GM12878 (cell line): Measurements from ENCODE around the gene CAMTA1. TPM values are rescaled to one million over a fixed set of nuclear protein-coding genes. Genes with fewer than 3 reads are reported as not detected.

Experiments used
- ATAC-seq: fragments of 200-7000 bp; cut with Tn5 transposase; 3 replicates; pipeline ENCODE4 v1.9.1; 2020; ENCODE audit warnings: mild to moderate bottlenecking, moderate library complexity
- BruUV-seq: library from RNA; stranded (reverse); fragments of 400-500 nt; replicated peaks from 2 replicates; lab custom pipeline; 2021; lab: Mats Ljungman, UMichigan
- CTCF ChIA-PET: fragments of 300-600 bp; sonication (Branson Sonifier 250); formaldehyde crosslinking; extraction: SDS; loops from one replicate; lab custom pipeline; 2021; ENCODE audit warnings: inconsistent platforms; lab: Yijun Ruan, JAX
- POLR2A ChIA-PET: fragments of 350-600 bp; formaldehyde crosslinking; extraction: SDS; loops from one replicate; lab custom pipeline; 2021; ENCODE audit warnings: inconsistent platforms; lab: Charles Lee
- RAD21 ChIA-PET: fragments of 300-600 bp; sonication (Branson Sonifier 250); formaldehyde crosslinking; loops from one replicate; lab custom pipeline; 2023; ENCODE audit warnings: antibody characterized with exemption; ENCODE audit not compliant: unreplicated experiment; lab: Charles Lee
- SMC1A ChIA-PET: fragments of 300-600 bp; sonication (Branson Sonifier 250); formaldehyde crosslinking; loops from one replicate; lab custom pipeline; 2023; ENCODE audit not compliant: unreplicated experiment, uncharacterized antibody; lab: Charles Lee
- DNase-seq: peaks from one replicate; pipeline ENCODE4 v3.0.0-alpha.2; 2011; ENCODE audit warnings: low read depth, low spot score
- FAIRE-seq: peaks from 3 replicates; lab custom pipeline; 2011; peaks lifted over from hg19 to GRCh38; lab: Jason Lieb, UNC
- H2AFZ ChIP-seq: 2 replicates; pipeline ENCODE4 v1.6.0; 2011; ENCODE audit warnings: low read depth, low read length, control low read depth; ENCODE audit not compliant: control insufficient read depth
- H3K27ac ChIP-seq: 2 replicates; pipeline ENCODE4 v1.5.1; 2011; ENCODE audit warnings: control low read depth; ENCODE audit not compliant: control insufficient read depth, insufficient read depth
- H3K27me3 ChIP-seq, 2 experiments: replicated peaks in 1 of 2; 2 replicates each; pipeline versions ENCODE4 v1.6.0 to v1.6.1; 2011; ENCODE audit warnings: low read length in 1 of 2; ENCODE audit not compliant: control insufficient read depth in 2 of 2, insufficient read depth in 2 of 2
- H3K36me3 ChIP-seq, 2 experiments: 2 replicates each; pipeline ENCODE4 v1.5.1; 2011; ENCODE audit warnings: low read length in 1 of 2; ENCODE audit not compliant: control insufficient read depth in 2 of 2, insufficient read depth in 2 of 2
- H3K4me1 ChIP-seq: 2 replicates; pipeline ENCODE4 v1.6.1; 2011; ENCODE audit warnings: mild to moderate bottlenecking, low read length, moderate library complexity, mixed read lengths; ENCODE audit not compliant: control insufficient read depth, insufficient read depth
- H3K4me2 ChIP-seq: 2 replicates; pipeline ENCODE4 v1.6.0; 2011; ENCODE audit warnings: control low read depth; ENCODE audit not compliant: control insufficient read depth, insufficient read depth
- H3K4me3 ChIP-seq: fragments of 200-600 bp; sonication (generic); 2 replicates; pipeline ENCODE4 v1.5.1; 2016
- H3K79me2 ChIP-seq: 2 replicates; pipeline ENCODE4 v1.6.0; 2011; ENCODE audit warnings: low read length; ENCODE audit not compliant: control insufficient read depth, insufficient read depth
- H3K9ac ChIP-seq: 2 replicates; pipeline ENCODE4 v1.8.0; 2011; ENCODE audit warnings: low read length, control low read depth, mixed read lengths; ENCODE audit not compliant: control insufficient read depth, insufficient read depth
- H3K9me3 ChIP-seq: replicated peaks from 3 replicates; pipeline ENCODE4 v1.5.1; 2011; ENCODE audit warnings: mild to moderate bottlenecking, low read length; ENCODE audit not compliant: control insufficient read depth, insufficient read depth
- H4K20me1 ChIP-seq: 2 replicates; pipeline ENCODE4 v1.6.0; 2011; ENCODE audit not compliant: control insufficient read depth, insufficient read depth
- BACH1 ChIP-seq: fragments of 450-650 bp; IDR thresholded peaks from 2 replicates; pipeline ENCODE4 v1.6.1; 2017; ENCODE audit warnings: mild to moderate bottlenecking, borderline replicate concordance
- EED ChIP-seq: sonication (generic); IDR thresholded peaks from 2 replicates; pipeline ENCODE4 v1.6.1; 2016; ENCODE audit warnings: antibody characterized with exemption, low read depth
- MTA2 ChIP-seq: fragments of 450-650 bp; IDR thresholded peaks from 2 replicates; pipeline ENCODE4 v1.6.1; 2016; ENCODE audit warnings: low read depth, mild to moderate bottlenecking, moderate library complexity
- NFIC ChIP-seq: IDR thresholded peaks from 2 replicates; pipeline ENCODE4 v1.6.1; 2012; ENCODE audit warnings: low read depth, mild to moderate bottlenecking, inconsistent platforms, low read length, moderate library complexity
- NFYB ChIP-seq: IDR thresholded peaks from 2 replicates; pipeline ENCODE4 v1.6.1; 2011; ENCODE audit warnings: low read depth, mild to moderate bottlenecking, low read length, improper control_type of control experiment, moderate library complexity; ENCODE audit not compliant: insufficient read depth
- STAT1 ChIP-seq: fragments of 450-650 bp; conservative IDR thresholded peaks from 2 replicates; pipeline ENCODE4 v1.6.1; 2014; ENCODE audit warnings: antibody characterized with exemption, mild to moderate bottlenecking
- TARDBP ChIP-seq: IDR thresholded peaks from 2 replicates; pipeline ENCODE4 v1.6.1; 2016; ENCODE audit warnings: borderline replicate concordance
- YY1 ChIP-seq: IDR thresholded peaks from 2 replicates; pipeline ENCODE4 v1.6.1; 2011; ENCODE audit warnings: low read depth, mild to moderate bottlenecking, low read length
- ZNF207 ChIP-seq: fragments of 450-650 bp; IDR thresholded peaks from 2 replicates; pipeline ENCODE4 v1.6.1; 2014; ENCODE audit warnings: antibody characterized with exemption, mild to moderate bottlenecking, borderline replicate concordance
- ZSCAN29 ChIP-seq: fragments of 450-650 bp; IDR thresholded peaks from 2 replicates; pipeline ENCODE4 v1.6.1; 2017; ENCODE audit warnings: mild to moderate bottlenecking, moderate library complexity
- WGBS: methylation state at CpG from one replicate; pipeline ENCODE4 v1.1.6; 2016; ENCODE audit warnings: low lambda C conversion rate; ENCODE audit not compliant: insufficient replicate concordance, insufficient coverage; ENCODE audit errors: missing lambda C conversion rate; 5-methylcytosine and 5-hydroxymethylcytosine counted together
- in situ Hi-C: fragments of 300-500 bp; cut with MboI; formaldehyde crosslinking; loops from 9 replicates; pipeline ENCODE4 v1.14.3; 2018; ENCODE audit warnings: mixed read lengths
- intact Hi-C: fragments of 100-400 bp; cut with micrococcal nuclease; formaldehyde crosslinking; loops from one replicate; pipeline ENCODE4 v1.14.2; 2022; ENCODE audit not compliant: unreplicated experiment
- polyA plus RNA-seq, 11 experiments: library from polyadenylated mRNA; depleted of rRNA in 4 of 11; unstranded in 6 of 11; stranded (reverse) in 5 of 11; fragments of >200 nt; fragmentation: Nextera tagmentation in 4 of 11; fragmentation: Illumina TruSeq in 1 of 11; extraction: Ambion mirVana in 4 of 11; extraction: Trizol in 1 of 11; gene quantifications; 1 replicate in 1 of 11; 2 replicates in 10 of 11; pipeline versions ENCODE4 v1.2.1 to v1.2.3, GENCODE V29; 2011 to 2016; ENCODE audit warnings: inconsistent platforms in 2 of 11, missing spikeins in 2 of 11, low read depth in 1 of 11
- total RNA-seq, 4 experiments: library from RNA; depleted of rRNA in 3 of 4; stranded (reverse); fragments of >200 nt in 3 of 4; fragmentation: Illumina TruSeq in 1 of 4; extraction: Trizol in 1 of 4; gene quantifications; 2 replicates each; pipeline versions ENCODE4 v1.2.1 to v1.2.3, GENCODE V29; 2013 to 2021
- TF ChIP-seq, protein P1 (sequence below): fragments of 150-350 bp; IDR thresholded peaks from 2 replicates; pipeline ENCODE4 v1.6.1; 2016; ENCODE audit warnings: low read depth, low read length
- TF ChIP-seq, protein P2 (sequence below): fragments of 450-650 bp; IDR thresholded peaks from 2 replicates; pipeline ENCODE4 v1.6.1; 2016; ENCODE audit warnings: mild to moderate bottlenecking, moderate library complexity, borderline replicate concordance
- TF ChIP-seq, protein P3 (sequence below): IDR thresholded peaks from 2 replicates; pipeline ENCODE4 v1.6.1; 2012; ENCODE audit warnings: low read depth, low read length, improper control_type of control experiment

CAMTA1 gene
- total and polyA plus RNA-seq, 10 of the 15 experiments (the other 5 are each of a cell fraction or from before 2014, with no cell fraction given) = 37.7 to 148 (median 76.4) TPM

DNA sequence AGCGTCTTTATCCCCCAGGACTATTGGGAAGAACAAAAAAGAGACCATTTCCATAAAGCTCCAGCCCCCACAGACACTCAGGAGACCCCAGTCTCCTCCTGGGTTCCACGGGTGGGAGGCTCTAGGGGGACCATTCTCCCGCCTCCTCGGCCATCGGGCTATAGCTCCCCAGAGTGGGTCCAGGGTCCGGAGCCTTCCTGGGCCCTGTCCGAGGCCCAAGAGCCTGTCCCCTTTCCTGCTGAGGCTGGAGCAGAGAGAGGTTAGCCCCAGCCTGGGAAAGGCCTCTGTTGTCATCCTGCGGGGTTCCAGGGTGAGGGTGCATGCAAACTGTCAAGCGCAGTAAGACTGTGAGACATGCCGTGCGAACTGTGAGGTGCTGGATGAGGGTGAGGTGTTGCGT, 166.3 kb downstream of the CAMTA1 start (continued):
- TF ChIP-seq BACH1 = no peak
- TF ChIP-seq, protein P1, sequence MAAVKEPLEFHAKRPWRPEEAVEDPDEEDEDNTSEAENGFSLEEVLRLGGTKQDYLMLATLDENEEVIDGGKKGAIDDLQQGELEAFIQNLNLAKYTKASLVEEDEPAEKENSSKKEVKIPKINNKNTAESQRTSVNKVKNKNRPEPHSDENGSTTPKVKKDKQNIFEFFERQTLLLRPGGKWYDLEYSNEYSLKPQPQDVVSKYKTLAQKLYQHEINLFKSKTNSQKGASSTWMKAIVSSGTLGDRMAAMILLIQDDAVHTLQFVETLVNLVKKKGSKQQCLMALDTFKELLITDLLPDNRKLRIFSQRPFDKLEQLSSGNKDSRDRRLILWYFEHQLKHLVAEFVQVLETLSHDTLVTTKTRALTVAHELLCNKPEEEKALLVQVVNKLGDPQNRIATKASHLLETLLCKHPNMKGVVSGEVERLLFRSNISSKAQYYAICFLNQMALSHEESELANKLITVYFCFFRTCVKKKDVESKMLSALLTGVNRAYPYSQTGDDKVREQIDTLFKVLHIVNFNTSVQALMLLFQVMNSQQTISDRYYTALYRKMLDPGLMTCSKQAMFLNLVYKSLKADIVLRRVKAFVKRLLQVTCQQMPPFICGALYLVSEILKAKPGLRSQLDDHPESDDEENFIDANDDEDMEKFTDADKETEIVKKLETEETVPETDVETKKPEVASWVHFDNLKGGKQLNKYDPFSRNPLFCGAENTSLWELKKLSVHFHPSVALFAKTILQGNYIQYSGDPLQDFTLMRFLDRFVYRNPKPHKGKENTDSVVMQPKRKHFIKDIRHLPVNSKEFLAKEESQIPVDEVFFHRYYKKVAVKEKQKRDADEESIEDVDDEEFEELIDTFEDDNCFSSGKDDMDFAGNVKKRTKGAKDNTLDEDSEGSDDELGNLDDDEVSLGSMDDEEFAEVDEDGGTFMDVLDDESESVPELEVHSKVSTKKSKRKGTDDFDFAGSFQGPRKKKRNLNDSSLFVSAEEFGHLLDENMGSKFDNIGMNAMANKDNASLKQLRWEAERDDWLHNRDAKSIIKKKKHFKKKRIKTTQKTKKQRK = no peak

DNA sequence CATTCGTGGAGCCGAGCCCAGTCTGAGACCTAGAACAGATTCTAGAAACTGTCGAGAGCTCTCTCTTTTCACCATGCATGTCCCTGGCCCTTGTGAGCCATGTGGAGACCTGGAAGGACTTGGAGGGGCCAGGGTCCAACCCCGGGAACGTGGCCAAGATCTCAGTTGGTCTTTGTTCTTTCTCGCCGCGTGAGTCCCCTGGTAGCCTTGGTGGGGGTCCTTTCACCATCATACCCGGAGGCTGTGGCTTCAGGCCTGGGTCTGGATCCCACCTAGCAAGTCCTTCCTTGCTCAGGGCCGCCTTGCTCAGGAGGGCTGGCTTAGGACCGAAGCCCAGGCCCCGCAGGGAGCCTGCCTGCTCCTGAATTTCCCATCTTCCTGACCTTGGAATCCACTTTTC, 168.0 kb downstream of the CAMTA1 start:
- Histone ChIP-seq H3K9me3 (no peaks in the 10 kb centered on the region), H3K4me2 (no peak overlapping the region), H3K36me3 (no peaks in the 10 kb centered on the region), H3K27me3 (no peaks in the 10 kb centered on the region; a peak in 1 of 4 replicates), H2AFZ (no peak overlapping the region), H4K20me1 (no peaks in the 10 kb centered on the region), H3K4me3 (no peak overlapping the region), H3K9ac (no peak overlapping the region), H3K27ac (no peak overlapping the region), H3K79me2 (no peaks in the 10 kb centered on the region), H3K4me1 (no peaks in the 10 kb centered on the region)
- RAD21 ChIA-PET = no interaction called here
- in situ Hi-C loops = no loop called here
- POLR2A ChIA-PET = no interaction called here
- intact Hi-C loops = no loop called here
- BruUV-seq = no TSS peak
- SMC1A ChIA-PET = no interaction called here
- DNase-seq (no peak), ATAC-seq (no peak), FAIRE-seq (no peak)
- CTCF ChIA-PET = interaction anchor here (1.3 kb wide), 1 partner anchor 234 kb away, joined by 3 read pairs; no protein-coding TSS in a partner anchor
- 30% methylated on average over 12 of the region's 12 CpGs for WGBS
- TF ChIP-seq MTA2 = no peak
- TF ChIP-seq STAT1 = no peak
- no peak for TF ChIP-seq NFYB
- TF ChIP-seq, protein P2, sequence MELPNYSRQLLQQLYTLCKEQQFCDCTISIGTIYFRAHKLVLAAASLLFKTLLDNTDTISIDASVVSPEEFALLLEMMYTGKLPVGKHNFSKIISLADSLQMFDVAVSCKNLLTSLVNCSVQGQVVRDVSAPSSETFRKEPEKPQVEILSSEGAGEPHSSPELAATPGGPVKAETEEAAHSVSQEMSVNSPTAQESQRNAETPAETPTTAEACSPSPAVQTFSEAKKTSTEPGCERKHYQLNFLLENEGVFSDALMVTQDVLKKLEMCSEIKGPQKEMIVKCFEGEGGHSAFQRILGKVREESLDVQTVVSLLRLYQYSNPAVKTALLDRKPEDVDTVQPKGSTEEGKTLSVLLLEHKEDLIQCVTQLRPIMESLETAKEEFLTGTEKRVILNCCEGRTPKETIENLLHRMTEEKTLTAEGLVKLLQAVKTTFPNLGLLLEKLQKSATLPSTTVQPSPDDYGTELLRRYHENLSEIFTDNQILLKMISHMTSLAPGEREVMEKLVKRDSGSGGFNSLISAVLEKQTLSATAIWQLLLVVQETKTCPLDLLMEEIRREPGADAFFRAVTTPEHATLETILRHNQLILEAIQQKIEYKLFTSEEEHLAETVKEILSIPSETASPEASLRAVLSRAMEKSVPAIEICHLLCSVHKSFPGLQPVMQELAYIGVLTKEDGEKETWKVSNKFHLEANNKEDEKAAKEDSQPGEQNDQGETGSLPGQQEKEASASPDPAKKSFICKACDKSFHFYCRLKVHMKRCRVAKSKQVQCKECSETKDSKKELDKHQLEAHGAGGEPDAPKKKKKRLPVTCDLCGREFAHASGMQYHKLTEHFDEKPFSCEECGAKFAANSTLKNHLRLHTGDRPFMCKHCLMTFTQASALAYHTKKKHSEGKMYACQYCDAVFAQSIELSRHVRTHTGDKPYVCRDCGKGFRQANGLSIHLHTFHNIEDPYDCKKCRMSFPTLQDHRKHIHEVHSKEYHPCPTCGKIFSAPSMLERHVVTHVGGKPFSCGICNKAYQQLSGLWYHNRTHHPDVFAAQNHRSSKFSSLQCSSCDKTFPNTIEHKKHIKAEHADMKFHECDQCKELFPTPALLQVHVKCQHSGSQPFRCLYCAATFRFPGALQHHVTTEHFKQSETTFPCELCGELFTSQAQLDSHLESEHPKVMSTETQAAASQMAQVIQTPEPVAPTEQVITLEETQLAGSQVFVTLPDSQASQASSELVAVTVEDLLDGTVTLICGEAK = no peak
- TF ChIP-seq NFIC = no peak
- TF ChIP-seq YY1 = no peak
- TF ChIP-seq EED = no peak
- no peak for TF ChIP-seq TARDBP
- no peak for TF ChIP-seq ZNF207
- TF ChIP-seq, protein P3, sequence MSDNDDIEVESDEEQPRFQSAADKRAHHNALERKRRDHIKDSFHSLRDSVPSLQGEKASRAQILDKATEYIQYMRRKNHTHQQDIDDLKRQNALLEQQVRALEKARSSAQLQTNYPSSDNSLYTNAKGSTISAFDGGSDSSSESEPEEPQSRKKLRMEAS = no peak
- no peak for TF ChIP-seq ZSCAN29
